Bronchial epithelial cell (primary cell): ENCODE measurements around the gene IL36A. TPM values are rescaled to one million over a fixed set of nuclear protein-coding genes. Genes with fewer than 3 reads are reported as not detected.

Source experiments
- DNase-seq: peaks from one replicate; pipeline ENCODE4 v3.0.0-alpha.2; 2010; ENCODE audit warnings: low read depth
- FAIRE-seq: peaks from 2 replicates; lab custom pipeline; 2011; peaks lifted over from hg19 to GRCh38; lab: Jason Lieb, UNC
- H3K27me3 ChIP-seq: 2 replicates; pipeline ENCODE4 v1.5.1; 2011; ENCODE audit warnings: low read length; ENCODE audit not compliant: control insufficient read depth, insufficient read depth
- H3K36me3 ChIP-seq: 2 replicates; pipeline ENCODE4 v1.5.1; 2011; ENCODE audit warnings: low read length; ENCODE audit not compliant: control insufficient read depth, insufficient read depth
- H3K4me3 ChIP-seq: 2 replicates; pipeline ENCODE4 v1.5.1; 2011; ENCODE audit warnings: mild to moderate bottlenecking, low read depth, low read length, control low read depth
- total RNA-seq: library from RNA; depleted of rRNA; stranded (reverse); fragments of >200 nt; gene quantifications from 2 replicates; pipeline ENCODE4 v1.2.1, GENCODE V29; 2014
- TF ChIP-seq, protein P1 (sequence below): IDR thresholded peaks from 2 replicates; pipeline ENCODE4 v1.5.1; 2011; ENCODE audit warnings: mild to moderate bottlenecking, moderate library complexity, low read length, control low read depth, inconsistent platforms; ENCODE audit not compliant: insufficient read depth, severe bottlenecking

The IL36A gene
- total RNA-seq, 1 donor from 2014 or later, result 6.3 TPM

DNA sequence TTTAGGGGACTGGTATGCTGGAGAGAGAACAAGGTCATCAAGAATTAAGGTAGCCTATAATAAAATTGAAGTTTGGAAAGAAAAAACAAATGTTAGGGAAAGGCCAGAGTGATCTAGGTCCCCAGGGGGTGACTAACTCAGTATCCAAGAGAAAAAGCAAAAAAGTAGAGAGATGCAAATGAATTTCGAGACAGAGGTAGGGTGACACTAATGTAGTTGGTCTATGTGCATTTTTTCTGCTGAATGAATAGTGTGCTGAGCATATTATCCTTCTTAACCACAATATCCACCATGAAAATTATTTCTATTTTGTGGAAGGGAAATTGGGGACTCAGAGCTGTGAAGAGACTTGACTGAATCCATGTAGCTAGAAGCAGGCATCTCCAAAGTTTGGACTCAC, 9.8 kb downstream of the IL36A start:
- no peaks in the 10 kb centered on the region for H3K36me3 ChIP-seq
- DNase-seq, result no peak
- H3K27me3 ChIP-seq, result no peaks in the 10 kb centered on the region
- no peak for FAIRE-seq
- TF ChIP-seq, protein P1, sequence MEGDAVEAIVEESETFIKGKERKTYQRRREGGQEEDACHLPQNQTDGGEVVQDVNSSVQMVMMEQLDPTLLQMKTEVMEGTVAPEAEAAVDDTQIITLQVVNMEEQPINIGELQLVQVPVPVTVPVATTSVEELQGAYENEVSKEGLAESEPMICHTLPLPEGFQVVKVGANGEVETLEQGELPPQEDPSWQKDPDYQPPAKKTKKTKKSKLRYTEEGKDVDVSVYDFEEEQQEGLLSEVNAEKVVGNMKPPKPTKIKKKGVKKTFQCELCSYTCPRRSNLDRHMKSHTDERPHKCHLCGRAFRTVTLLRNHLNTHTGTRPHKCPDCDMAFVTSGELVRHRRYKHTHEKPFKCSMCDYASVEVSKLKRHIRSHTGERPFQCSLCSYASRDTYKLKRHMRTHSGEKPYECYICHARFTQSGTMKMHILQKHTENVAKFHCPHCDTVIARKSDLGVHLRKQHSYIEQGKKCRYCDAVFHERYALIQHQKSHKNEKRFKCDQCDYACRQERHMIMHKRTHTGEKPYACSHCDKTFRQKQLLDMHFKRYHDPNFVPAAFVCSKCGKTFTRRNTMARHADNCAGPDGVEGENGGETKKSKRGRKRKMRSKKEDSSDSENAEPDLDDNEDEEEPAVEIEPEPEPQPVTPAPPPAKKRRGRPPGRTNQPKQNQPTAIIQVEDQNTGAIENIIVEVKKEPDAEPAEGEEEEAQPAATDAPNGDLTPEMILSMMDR, result no peak
- no peak overlapping the region for H3K4me3 ChIP-seq

DNA sequence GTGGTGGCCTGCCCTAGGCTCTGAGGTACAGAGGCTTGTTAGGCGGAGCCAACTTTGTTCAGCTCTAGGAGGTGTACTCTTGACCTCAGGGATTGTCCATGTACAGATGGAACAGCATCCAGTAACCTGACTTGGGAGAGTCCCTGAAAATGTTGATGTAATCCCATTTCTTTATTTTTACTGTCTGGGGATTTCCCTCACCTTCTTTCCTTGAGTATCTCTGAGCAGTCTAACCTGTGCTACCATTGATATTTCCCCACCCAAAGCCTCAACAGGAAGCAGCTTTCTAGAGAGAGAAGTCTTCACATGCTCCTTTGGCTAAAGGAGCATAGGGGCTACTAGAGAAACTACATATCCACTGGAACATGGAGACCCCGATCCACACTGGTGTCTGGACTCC, 10.4 kb downstream of the IL36A start:
- DNase-seq (peak; percentile 55), FAIRE-seq (peak; percentile 18)
- no peaks in the 10 kb centered on the region for H3K36me3 ChIP-seq
- H3K4me3 ChIP-seq, result no peak overlapping the region
- H3K27me3 ChIP-seq, result no peaks in the 10 kb centered on the region
- TF ChIP-seq, protein P1, result no peak

DNA sequence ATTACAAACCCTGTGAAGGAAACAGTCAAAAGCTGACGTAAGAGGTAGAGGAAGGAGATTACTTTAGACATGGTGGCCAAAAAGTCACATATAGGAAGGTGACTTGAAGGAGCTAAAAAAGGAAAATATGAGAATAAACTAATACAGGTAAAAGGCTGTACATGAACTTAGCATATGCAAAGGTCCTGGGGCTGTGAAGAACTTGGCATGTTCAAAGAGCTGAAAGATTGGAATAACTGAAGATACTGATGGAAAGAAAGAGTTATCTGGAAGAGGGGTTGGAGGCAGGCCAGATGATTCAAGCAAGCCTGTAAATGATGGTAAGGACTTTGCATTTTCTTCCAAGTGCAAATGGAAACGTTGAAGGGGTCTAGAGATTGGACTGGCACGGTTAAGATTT, 13.2 kb downstream of the IL36A start:
- no peaks in the 10 kb centered on the region for H3K36me3 ChIP-seq
- FAIRE-seq, result no peak
- no peak for DNase-seq
- TF ChIP-seq, protein P1, result no peak
- no peaks in the 10 kb centered on the region for H3K27me3 ChIP-seq
- H3K4me3 ChIP-seq, result no peak overlapping the region

DNA sequence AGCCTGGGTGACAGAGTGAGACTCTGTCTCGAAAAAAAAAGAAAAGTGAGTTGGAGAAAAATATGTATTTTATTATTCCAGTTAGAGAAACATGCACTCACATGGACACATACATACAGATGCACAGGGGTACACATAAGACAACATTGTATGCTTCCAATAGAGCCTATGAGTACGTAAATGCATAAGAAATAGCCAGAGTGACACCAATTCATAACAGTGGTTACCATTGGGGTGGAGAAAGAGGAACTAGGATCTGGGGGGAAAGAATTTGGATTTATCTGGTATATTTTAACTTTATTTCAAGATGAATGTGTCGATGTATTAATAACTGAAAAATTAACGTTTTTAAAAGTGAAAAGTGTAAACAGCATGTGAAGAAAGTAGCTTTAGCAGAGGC, 16.1 kb downstream of the IL36A start:
- TF ChIP-seq, protein P1, result no peak
- H3K27me3 ChIP-seq, result no peaks in the 10 kb centered on the region
- no peak for DNase-seq
- H3K4me3 ChIP-seq, result no peak overlapping the region
- FAIRE-seq, result no peak
- H3K36me3 ChIP-seq, result no peaks in the 10 kb centered on the region

DNA sequence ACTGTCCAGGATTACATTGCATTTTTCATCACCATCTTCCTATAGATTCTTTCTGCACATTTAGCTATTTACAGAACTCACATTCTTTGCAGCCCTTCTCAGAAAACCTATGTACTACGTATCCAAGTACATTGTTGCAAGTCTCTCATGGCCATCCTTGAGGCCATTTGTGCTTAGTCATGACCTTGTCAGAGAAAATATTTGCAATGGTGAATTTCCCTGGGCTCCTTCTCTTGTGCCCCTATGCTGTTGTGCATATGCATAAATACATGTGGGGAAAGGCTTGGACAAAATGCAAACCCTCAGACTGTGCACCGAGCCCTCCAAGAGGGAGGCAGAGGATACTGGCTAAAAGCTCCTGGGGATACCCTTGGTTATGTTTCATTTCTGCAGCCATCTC, 19.5 kb downstream of the IL36A start:
- H3K4me3 ChIP-seq, result no peak overlapping the region
- TF ChIP-seq, protein P1, result no peak
- H3K36me3 ChIP-seq, result no peaks in the 10 kb centered on the region
- FAIRE-seq, result no peak
- DNase-seq, result no peak
- peaks cover 5% of the 10 kb centered on the region for H3K27me3 ChIP-seq

DNA sequence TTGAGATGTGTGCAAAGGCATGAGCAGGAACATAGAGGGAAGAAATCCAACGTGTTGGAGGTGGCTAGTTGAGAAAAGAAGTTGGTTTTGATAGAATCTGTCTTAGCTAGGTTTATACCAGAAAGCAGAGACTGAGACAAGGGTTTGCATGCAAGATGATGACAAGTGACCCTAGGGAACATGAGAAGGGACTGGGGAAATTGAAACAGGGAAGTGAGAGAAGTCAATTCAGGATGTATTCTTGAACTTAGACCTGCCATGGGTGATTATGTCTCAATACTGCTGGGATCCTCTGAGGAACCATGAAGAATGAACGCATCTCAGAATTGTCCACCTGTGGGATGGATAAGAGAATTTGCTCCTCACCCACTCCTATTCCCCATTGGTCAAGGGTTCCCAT, 20.5 kb downstream of the IL36A start:
- Histone ChIP-seq H3K36me3 (no peaks in the 10 kb centered on the region), H3K27me3 (peaks cover 7% of the 10 kb centered on the region), H3K4me3 (no peak overlapping the region)
- DNase-seq (no peak), FAIRE-seq (no peak)
- TF ChIP-seq, protein P1, result no peak
